Transverse colon (tissue), 4 donors: ENCODE data around the gene VPS41.

Source experiments
- CTCF ChIP-seq, 5 experiments: fragments of 200-600 bp in 3 of 5; fragments of 450-650 bp in 2 of 5; sonication (generic) in 3 of 5; IDR thresholded peaks; 1 replicate in 2 of 5; 2 replicates in 3 of 5; pipeline ENCODE4 v1.5.1; 2016 to 2017; ENCODE audit warnings: antibody characterized with exemption in 5 of 5, inconsistent platforms in 3 of 5, mild to moderate bottlenecking in 2 of 5, moderate library complexity in 1 of 5
- POLR2AphosphoS5 ChIP-seq, 3 donors: sonication (generic); formaldehyde crosslinking; IDR thresholded peaks; one replicate each; pipeline ENCODE4 v1.6.1; 2016; ENCODE audit warnings: antibody characterized with exemption in 3 of 3

GRCh38 chr7:38678698-38679054 lies 230.3 kb downstream of the VPS41 start:
- no peak for TF ChIP-seq CTCF (IDR thresholded peaks at IDR 0.05)
- TF ChIP-seq POLR2AphosphoS5 (IDR thresholded peaks at IDR 0.05), result no peak
